Bronchial epithelial cell (primary cell): ENCODE results near the gene COQ8A. TPM values are rescaled to one million over a fixed set of nuclear protein-coding genes. Genes with fewer than 3 reads are reported as not detected.

Source experiments
- DNase-seq: peaks from one replicate; pipeline ENCODE4 v3.0.0-alpha.2; 2010; ENCODE audit warnings: low read depth
- FAIRE-seq: peaks from 2 replicates; lab custom pipeline; 2011; peaks lifted over from hg19 to GRCh38; lab: Jason Lieb, UNC
- H3K27me3 ChIP-seq: 2 replicates; pipeline ENCODE4 v1.5.1; 2011; ENCODE audit warnings: low read length; ENCODE audit not compliant: control insufficient read depth, insufficient read depth
- H3K36me3 ChIP-seq: 2 replicates; pipeline ENCODE4 v1.5.1; 2011; ENCODE audit warnings: low read length; ENCODE audit not compliant: control insufficient read depth, insufficient read depth
- H3K4me3 ChIP-seq: 2 replicates; pipeline ENCODE4 v1.5.1; 2011; ENCODE audit warnings: mild to moderate bottlenecking, low read depth, low read length, control low read depth
- CTCF ChIP-seq: IDR thresholded peaks from 2 replicates; pipeline ENCODE4 v1.5.1; 2011; ENCODE audit warnings: mild to moderate bottlenecking, moderate library complexity, low read length, control low read depth, inconsistent platforms; ENCODE audit not compliant: insufficient read depth, severe bottlenecking
- total RNA-seq: library from RNA; depleted of rRNA; stranded (reverse); fragments of >200 nt; gene quantifications from 2 replicates; pipeline ENCODE4 v1.2.1, GENCODE V29; 2014

COQ8A gene
- total RNA-seq, 1 donor from 2014 or later: 6.1 TPM

GRCh38 chr1:227016990-227017389 is 76.9 kb downstream of the COQ8A start:
- FAIRE-seq: no peak
- DNase-seq: no peak
- Histone ChIP-seq H3K4me3 (no peak overlapping the region), H3K27me3 (no peaks in the 10 kb centered on the region), H3K36me3 (peaks cover 4% of the 10 kb centered on the region)
- TF ChIP-seq CTCF: no peak

GRCh38 chr1:227032396-227032795 is 92.3 kb downstream of the COQ8A start:
- DNase-seq: no peak
- H3K36me3 ChIP-seq: peaks cover 5% of the 10 kb centered on the region
- no peak overlapping the region for H3K4me3 ChIP-seq
- FAIRE-seq: no peak
- no peaks in the 10 kb centered on the region for H3K27me3 ChIP-seq
- TF ChIP-seq CTCF: no peak

GRCh38 chr1:227033880-227034279 is 93.8 kb downstream of the COQ8A start:
- peaks cover 4% of the 10 kb centered on the region for H3K36me3 ChIP-seq
- peak; percentile 34 for DNase-seq

GRCh38 chr1:227035316-227035715 is 95.2 kb downstream of the COQ8A start:
- FAIRE-seq: no peak
- TF ChIP-seq CTCF: no peak

More at GRCh38 chr1:227033880-227034279, 93.8 kb downstream of the COQ8A start:
- no peak for FAIRE-seq
- H3K4me3 ChIP-seq: no peak overlapping the region
- TF ChIP-seq CTCF: no peak
- no peaks in the 10 kb centered on the region for H3K27me3 ChIP-seq

GRCh38 chr1:227037121-227037520 is 97.0 kb downstream of the COQ8A start:
- TF ChIP-seq CTCF: no peak
- H3K36me3 ChIP-seq: peaks cover 3% of the 10 kb centered on the region
- no peaks in the 10 kb centered on the region for H3K27me3 ChIP-seq
- FAIRE-seq (no peak), DNase-seq (no peak)
- no peak overlapping the region for H3K4me3 ChIP-seq

More at GRCh38 chr1:227035316-227035715, 95.2 kb downstream of the COQ8A start:
- Histone ChIP-seq H3K4me3 (no peak overlapping the region), H3K27me3 (no peaks in the 10 kb centered on the region), H3K36me3 (peaks cover 3% of the 10 kb centered on the region)
- DNase-seq: no peak

Other genes starting within 250 kb of the COQ8A start
- gene ITPKB, start 201.0 kb upstream of the COQ8A start, total RNA-seq: 1.3 and 1.9 TPM in 2 replicates
- gene PSEN2, start 69.7 kb upstream of the COQ8A start, total RNA-seq: 20.3 and 20.6 TPM in 2 replicates